Spleen (tissue), 11 donors: ENCODE data around the gene CFL1. TPM values are rescaled to one million over a fixed set of nuclear protein-coding genes. Genes with fewer than 3 reads are reported as not detected.

Experiments used
- DNase-seq: peaks from one replicate; pipeline ENCODE4 v3.0.0-alpha.2; 2020
- H3K27ac ChIP-seq, 8 donors: fragments of 200-600 bp; sonication (generic) in 7 of 8; 1 replicate in 4 of 8; 2 replicates in 4 of 8; pipeline versions ENCODE4 v1.5.0 to v1.8.0; 2016 to 2021; ENCODE audit warnings: inconsistent platforms in 4 of 8, mild to moderate bottlenecking in 4 of 8, moderate library complexity in 1 of 8
- H3K27me3 ChIP-seq, 7 donors: fragments of 200-600 bp; sonication (generic) in 6 of 7; replicated peaks in 1 of 7; 1 replicate in 4 of 7; 2 replicates in 3 of 7; pipeline versions ENCODE4 v1.5.0 to v1.8.0; 2016 to 2021; ENCODE audit warnings: inconsistent platforms in 3 of 7, mild to moderate bottlenecking in 1 of 7
- H3K36me3 ChIP-seq, 6 donors: fragments of 200-600 bp; sonication (generic) in 5 of 6; 1 replicate in 4 of 6; 2 replicates in 2 of 6; pipeline versions ENCODE4 v1.5.0 to v1.8.0; 2016 to 2021; ENCODE audit warnings: inconsistent platforms in 2 of 6
- H3K4me1 ChIP-seq, 6 donors: fragments of 200-600 bp; sonication (generic) in 5 of 6; 1 replicate in 3 of 6; 2 replicates in 3 of 6; pipeline versions ENCODE4 v1.5.0 to v1.8.0; 2016 to 2021; ENCODE audit warnings: inconsistent platforms in 3 of 6
- H3K4me3 ChIP-seq, 8 donors: fragments of 200-600 bp; sonication (generic) in 7 of 8; 1 replicate in 4 of 8; 2 replicates in 4 of 8; pipeline versions ENCODE4 v1.5.0 to v1.8.0; 2016 to 2021; ENCODE audit warnings: inconsistent platforms in 4 of 8, mild to moderate bottlenecking in 4 of 8, moderate library complexity in 2 of 8
- H3K9me3 ChIP-seq, 8 donors: fragments of 200-600 bp; sonication (generic) in 7 of 8; 1 replicate in 4 of 8; 2 replicates in 4 of 8; pipeline versions ENCODE4 v1.5.0 to v1.8.0; 2016 to 2021; ENCODE audit warnings: inconsistent platforms in 4 of 8
- CTCF ChIP-seq, 11 experiments: fragments of 200-600 bp in 7 of 11; fragments of 450-650 bp in 4 of 11; sonication (generic) in 4 of 11; IDR thresholded peaks in 8 of 11; conservative IDR thresholded peaks in 3 of 11; 1 replicate in 7 of 11; 2 replicates in 4 of 11; pipeline versions ENCODE4 v1.4.0 to v1.8.0; 2016 to 2021; ENCODE audit warnings: antibody characterized with exemption in 11 of 11, inconsistent platforms in 4 of 11, mild to moderate bottlenecking in 1 of 11
- POLR2A ChIP-seq, 3 donors: fragments of 450-650 bp; IDR thresholded peaks; one replicate each; pipeline ENCODE4 v1.5.1; 2017; ENCODE audit warnings: antibody characterized with exemption in 3 of 3, mild to moderate bottlenecking in 1 of 3
- POLR2AphosphoS5 ChIP-seq, 3 donors: sonication (generic); formaldehyde crosslinking; IDR thresholded peaks; one replicate each; pipeline ENCODE4 v1.5.1; 2017; ENCODE audit warnings: antibody characterized with exemption in 3 of 3
- WGBS, 5 donors: extraction: QIAGEN DNeasy Blood & Tissue Kit in 3 of 5; methylation state at CpG; one replicate each; pipeline versions ENCODE4 v1.1.5 to v1.1.7; 2013 to 2018; 5-methylcytosine and 5-hydroxymethylcytosine counted together
- intact Hi-C: fragments of 100-400 bp; cut with DNase I; formaldehyde crosslinking; loops from one replicate; pipeline ENCODE4 v1.15.0; 2023; ENCODE audit warnings: low total_unique reads
- polyA plus RNA-seq, 3 donors: library from polyadenylated mRNA; stranded (reverse); fragments of 200-250 nt; gene quantifications; one replicate each; pipeline ENCODE4 v1.2.1, GENCODE V29; 2013
- total RNA-seq, 7 donors: library from RNA; depleted of rRNA in 3 of 7; stranded (reverse); fragments of >200 nt in 3 of 7; fragmentation: NEBNext Ultra II Directional in 4 of 7; extraction: Animal tissue kit (Norgen Biotek cat#: 25700) in 4 of 7; gene quantifications; one replicate each; pipeline versions ENCODE4 v1.1.0 to v1.2.1, GENCODE V29; 2016 to 2021
- donor health status: healthy with polysubstance abuse.
- donor health status: DM: no; HTN: no; CAD: no; lungs with moderate emphysema.
- donor health status: DM: no; HTN: no; CAD: no.
- donor health status: Bipolar disorder and iron deficiency.
- donor health status: healthy.
- donor health status: DM: no; HTN: no; CAD: no.
- donor health status: DM: yes; HTN: yes; CAD: no.

Gene CFL1
- total and polyA plus RNA-seq, 10 donors = 562 to 1,219 (median 865) TPM

- Histone ChIP-seq H3K27ac (no peak overlapping the region), H3K4me3 (no peak overlapping the region), H3K27me3 (no peaks in the 10 kb centered on the region), H3K9me3 (peaks cover 0 to 10% (median 7%) of the 10 kb centered on the region in 8 donors), H3K4me1 (peaks cover 19 to 52% (median 36%) of the 10 kb centered on the region in 6 donors), H3K36me3 (peaks cover 10 to 64% (median 57%) of the 10 kb centered on the region in 6 donors)
- intact Hi-C loops = no loop called here
- WGBS, 5 donors = 93 to 97% (median 96%) methylated on average over 19 to 33 of the region's 33 CpGs
- TF ChIP-seq CTCF (IDR thresholded peaks at IDR 0.05 in 8 of 11, conservative IDR thresholded peaks at IDR 0.05 in 3 of 11) = no peak
- TF ChIP-seq POLR2AphosphoS5 (IDR thresholded peaks at IDR 0.05) = peak in 2 of 3 donors; percentile 32 to 80
- peak; percentile 79 for DNase-seq
Measured at GRCh38 chr11:65852508-65853245, 5.3 kb downstream of the CFL1 start.

- 83 to 95% (median 89%) methylated on average over 10 of the region's 10 CpGs for WGBS, 5 donors
- peaks cover 0 to 10% (median 7%) of the 10 kb centered on the region in 8 donors for H3K9me3 ChIP-seq
- peaks cover 19 to 52% (median 36%) of the 10 kb centered on the region in 6 donors for H3K4me1 ChIP-seq
- TF ChIP-seq CTCF (IDR thresholded peaks at IDR 0.05 in 8 of 11, conservative IDR thresholded peaks at IDR 0.05 in 3 of 11) = no peak
- no peak for TF ChIP-seq POLR2A (IDR thresholded peaks at IDR 0.05)
- peak; percentile 8 to 76 (median 54) for TF ChIP-seq POLR2AphosphoS5 (IDR thresholded peaks at IDR 0.05)
- H3K27ac ChIP-seq = peak overlapping the region in 1 of 8 donors; percentile 11
- no peaks in the 10 kb centered on the region for H3K27me3 ChIP-seq
- peaks cover 10 to 64% (median 57%) of the 10 kb centered on the region in 6 donors for H3K36me3 ChIP-seq
- no peak for DNase-seq
- no peak overlapping the region for H3K4me3 ChIP-seq
- intact Hi-C loops = no loop called here
Measured at GRCh38 chr11:65851811-65852507, 6.0 kb downstream of the CFL1 start.

- Histone ChIP-seq H3K4me1 (peaks cover 14 to 44% (median 29%) of the 10 kb centered on the region in 6 donors), H3K36me3 (peaks cover 10 to 59% (median 55%) of the 10 kb centered on the region in 6 donors), H3K4me3 (no peak overlapping the region), H3K9me3 (peaks cover 0 to 10% (median 7%) of the 10 kb centered on the region in 8 donors), H3K27ac (peak overlapping the region in 1 of 8 donors; percentile 11), H3K27me3 (no peaks in the 10 kb centered on the region)
- TF ChIP-seq CTCF (IDR thresholded peaks at IDR 0.05 in 8 of 11, conservative IDR thresholded peaks at IDR 0.05 in 3 of 11) = peak in 7 of 11 experiments; percentile 27 to 59 (median 36)
- TF ChIP-seq POLR2AphosphoS5 (IDR thresholded peaks at IDR 0.05) = peak; percentile 47 to 82 (median 57)
- no peak for TF ChIP-seq POLR2A (IDR thresholded peaks at IDR 0.05)
- WGBS, 5 donors = 0 to 91% (median 89%) methylated on average over 1 to 14 of the region's 14 CpGs
- no peak for DNase-seq
- intact Hi-C loops = no loop called here
Measured at GRCh38 chr11:65851083-65851579, 6.8 kb downstream of the CFL1 start.
